HepG2 (cell line): ENCODE measurements around the gene ESYT2. TPM values are rescaled to one million over a fixed set of nuclear protein-coding genes. Genes with fewer than 3 reads are reported as not detected.

Experiments
- ASH2L ChIP-seq: fragments of 300-600, 200-600 bp; sonication (generic); IDR thresholded peaks from 2 replicates; pipeline ENCODE4 v1.7.0; 2017; ENCODE audit warnings: low read depth, mild to moderate bottlenecking, moderate library complexity, mixed read lengths, low read length; ENCODE audit not compliant: insufficient read length
- KDM5B ChIP-seq: sonication (generic); formaldehyde crosslinking; IDR thresholded peaks from 2 replicates; pipeline ENCODE4 v1.4.0; 2020; ENCODE audit warnings: missing genetic modification reagents, mild to moderate bottlenecking, borderline replicate concordance
- RAD21 ChIP-seq: fragments of 450-650 bp; formaldehyde crosslinking; IDR thresholded peaks from 2 replicates; pipeline ENCODE4 v1.5.0; 2020; ENCODE audit warnings: mild to moderate bottlenecking
- SRSF1 ChIP-seq: fragments of 200-400 bp; formaldehyde crosslinking; optimal IDR thresholded peaks from 2 replicates; pipeline ENCODE3; 2017; ENCODE audit warnings: mild to moderate bottlenecking, low read depth, low read length, moderate library complexity
- ZBTB3 ChIP-seq: sonication (generic); formaldehyde crosslinking; IDR thresholded peaks from 2 replicates; pipeline ENCODE4 v1.4.0; 2020; ENCODE audit warnings: low read depth, mild to moderate bottlenecking, moderate library complexity, missing genetic modification reagents, borderline replicate concordance
- ZBTB7B ChIP-seq: sonication (generic); formaldehyde crosslinking; IDR thresholded peaks from 2 replicates; pipeline ENCODE4 v1.4.0; 2020; ENCODE audit warnings: missing genetic modification reagents
- ZEB1 ChIP-seq: IDR thresholded peaks from 2 replicates; pipeline ENCODE4 v1.6.1; 2012; ENCODE audit warnings: mild to moderate bottlenecking, low read depth, inconsistent platforms; ENCODE audit not compliant: insufficient replicate concordance
- ZNF263 ChIP-seq: sonication (generic); formaldehyde crosslinking; IDR thresholded peaks from 2 replicates; pipeline ENCODE4 v1.4.0; 2020; ENCODE audit warnings: missing genetic modification reagents
- ZNF333 ChIP-seq: sonication (generic); formaldehyde crosslinking; IDR thresholded peaks from 2 replicates; pipeline ENCODE4 v1.4.0; 2020; ENCODE audit warnings: mild to moderate bottlenecking, missing genetic modification reagents, borderline replicate concordance
- ZNF572 ChIP-seq: sonication (generic); formaldehyde crosslinking; IDR thresholded peaks from 2 replicates; pipeline ENCODE4 v1.5.1; 2020; ENCODE audit warnings: mild to moderate bottlenecking, missing genetic modification reagents
- ZNF607 ChIP-seq: sonication (generic); formaldehyde crosslinking; IDR thresholded peaks from 2 replicates; pipeline ENCODE4 v1.5.1; 2020; ENCODE audit warnings: missing genetic modification reagents, mild to moderate bottlenecking, borderline replicate concordance
- ZNF703 ChIP-seq: sonication (generic); formaldehyde crosslinking; IDR thresholded peaks from 2 replicates; pipeline ENCODE4 v1.5.1; 2020; ENCODE audit warnings: missing genetic modification reagents, mild to moderate bottlenecking, moderate library complexity, borderline replicate concordance
- ZNF768 ChIP-seq: sonication (generic); formaldehyde crosslinking; IDR thresholded peaks from 2 replicates; pipeline ENCODE4 v1.4.0; 2020; ENCODE audit warnings: missing genetic modification reagents
- polyA plus RNA-seq, 8 experiments: library from polyadenylated mRNA; depleted of rRNA in 3 of 8; stranded (reverse) in 7 of 8; unstranded in 1 of 8; fragments of >200 nt; fragmentation: Illumina TruSeq in 4 of 8; extraction: Trizol in 4 of 8; gene quantifications; 2 replicates each; pipeline versions ENCODE4 v1.2.1 to v1.2.3, GENCODE V29; 2011 to 2016; ENCODE audit warnings: low read depth in 4 of 8, missing spikeins in 1 of 8, mixed read lengths in 1 of 8; ENCODE audit not compliant: insufficient read depth in 1 of 8
- total RNA-seq, 5 experiments: library from RNA; depleted of rRNA; stranded (reverse); fragments of >200 nt; fragmentation: Illumina TruSeq; extraction: Trizol; gene quantifications; 2 replicates each; pipeline ENCODE4 v1.2.3, GENCODE V29; 2016; ENCODE audit warnings: low read depth in 1 of 5
- TF ChIP-seq, protein P1 (sequence below): sonication (generic); formaldehyde crosslinking; IDR thresholded peaks from 2 replicates; pipeline ENCODE4 v1.4.0; 2020; ENCODE audit warnings: missing genetic modification reagents
- TF ChIP-seq, protein P2 (sequence below), 2 experiments: sonication (generic) in 1 of 2; formaldehyde crosslinking in 1 of 2; IDR thresholded peaks; 2 replicates each; pipeline versions ENCODE4 v1.5.1 to v1.6.1; 2011 to 2020; ENCODE audit warnings: borderline replicate concordance in 1 of 2, low read depth in 1 of 2, low read length in 1 of 2, mild to moderate bottlenecking in 1 of 2, missing genetic modification reagents in 1 of 2, moderate library complexity in 1 of 2
- TF ChIP-seq, protein P3 (sequence below): sonication (generic); formaldehyde crosslinking; IDR thresholded peaks from 2 replicates; pipeline ENCODE4 v1.5.1; 2020; ENCODE audit warnings: mild to moderate bottlenecking, moderate library complexity, missing genetic modification reagents

Gene ESYT2
- total and polyA plus RNA-seq, 2 of the 13 experiments (the other 11 are each of a cell fraction or from before 2014, with no cell fraction given), result 28.5 to 37.3 TPM

DNA sequence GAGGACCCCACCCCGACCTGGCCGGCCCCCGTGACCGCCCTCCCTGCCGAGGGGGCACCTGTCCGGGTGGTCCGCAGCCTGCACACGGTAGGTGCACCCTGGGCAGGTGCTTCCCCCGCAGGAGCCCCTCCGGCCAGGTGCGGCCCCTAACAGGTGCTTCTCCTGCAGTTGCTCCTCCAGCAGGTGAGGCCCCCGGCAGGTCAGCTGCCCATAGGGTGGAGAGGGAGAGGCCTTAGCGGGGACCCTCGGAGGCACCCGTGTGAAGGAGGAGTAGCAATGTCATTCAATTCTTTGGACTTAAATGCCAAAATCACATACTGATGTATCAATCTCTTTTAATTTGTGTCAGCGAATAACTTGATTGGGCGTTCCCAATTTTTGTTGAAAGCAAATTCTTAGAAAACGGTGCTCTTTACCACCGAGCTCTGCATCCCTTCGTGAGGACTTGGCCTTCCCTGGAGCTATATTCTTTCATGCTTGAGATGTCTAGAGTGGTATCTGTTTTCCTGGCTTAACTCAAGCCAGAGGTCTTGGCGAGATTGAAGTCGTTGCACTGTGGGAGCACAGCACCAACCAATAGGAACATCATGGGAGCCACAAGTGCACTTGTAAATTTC, 124.0 kb downstream of the ESYT2 start (continued):
- TF ChIP-seq ZNF703 (CRISPR knock-in tag), result no peak
- 0 out of 2 replicates have a peak, but pooled peaks have one; percentile 5 for TF ChIP-seq KDM5B (CRISPR knock-in tag)
- TF ChIP-seq ZBTB3, result no peak
- TF ChIP-seq ZNF572 (CRISPR knock-in tag), result 0 out of 2 replicates have a peak, but pooled peaks have one; percentile 25
- TF ChIP-seq SRSF1, result peak; percentile 39
- TF ChIP-seq ZEB1, result peak; percentile 85
- TF ChIP-seq ASH2L, result peak; percentile 3
- TF ChIP-seq RAD21, result no peak
- TF ChIP-seq ZNF607 (CRISPR knock-in tag), result peak; percentile 16; the same call in 1 of the 2 replicates
- 0 out of 2 replicates have a peak, but pooled peaks have one; percentile 5 for TF ChIP-seq ZNF768 (CRISPR knock-in tag)
- TF ChIP-seq, protein P1, sequence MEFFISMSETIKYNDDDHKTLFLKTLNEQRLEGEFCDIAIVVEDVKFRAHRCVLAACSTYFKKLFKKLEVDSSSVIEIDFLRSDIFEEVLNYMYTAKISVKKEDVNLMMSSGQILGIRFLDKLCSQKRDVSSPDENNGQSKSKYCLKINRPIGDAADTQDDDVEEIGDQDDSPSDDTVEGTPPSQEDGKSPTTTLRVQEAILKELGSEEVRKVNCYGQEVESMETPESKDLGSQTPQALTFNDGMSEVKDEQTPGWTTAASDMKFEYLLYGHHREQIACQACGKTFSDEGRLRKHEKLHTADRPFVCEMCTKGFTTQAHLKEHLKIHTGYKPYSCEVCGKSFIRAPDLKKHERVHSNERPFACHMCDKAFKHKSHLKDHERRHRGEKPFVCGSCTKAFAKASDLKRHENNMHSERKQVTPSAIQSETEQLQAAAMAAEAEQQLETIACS (CRISPR knock-in tag), result no peak
- TF ChIP-seq ZNF333 (CRISPR knock-in tag), result 0 out of 2 replicates have a peak, but pooled peaks have one; percentile 9
- TF ChIP-seq ZNF263 (CRISPR knock-in tag), result 0 out of 2 replicates have a peak, but pooled peaks have one; percentile 0
- TF ChIP-seq, protein P2, sequence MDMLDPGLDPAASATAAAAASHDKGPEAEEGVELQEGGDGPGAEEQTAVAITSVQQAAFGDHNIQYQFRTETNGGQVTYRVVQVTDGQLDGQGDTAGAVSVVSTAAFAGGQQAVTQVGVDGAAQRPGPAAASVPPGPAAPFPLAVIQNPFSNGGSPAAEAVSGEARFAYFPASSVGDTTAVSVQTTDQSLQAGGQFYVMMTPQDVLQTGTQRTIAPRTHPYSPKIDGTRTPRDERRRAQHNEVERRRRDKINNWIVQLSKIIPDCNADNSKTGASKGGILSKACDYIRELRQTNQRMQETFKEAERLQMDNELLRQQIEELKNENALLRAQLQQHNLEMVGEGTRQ (IDR thresholded peaks at IDR 0.05; ENCODE audit: low read depth, low read length), result no peak
- TF ChIP-seq, protein P2 (CRISPR knock-in tag; IDR thresholded peaks at IDR 0.05; ENCODE audit: borderline replicate concordance), result no peak
- TF ChIP-seq, protein P3, sequence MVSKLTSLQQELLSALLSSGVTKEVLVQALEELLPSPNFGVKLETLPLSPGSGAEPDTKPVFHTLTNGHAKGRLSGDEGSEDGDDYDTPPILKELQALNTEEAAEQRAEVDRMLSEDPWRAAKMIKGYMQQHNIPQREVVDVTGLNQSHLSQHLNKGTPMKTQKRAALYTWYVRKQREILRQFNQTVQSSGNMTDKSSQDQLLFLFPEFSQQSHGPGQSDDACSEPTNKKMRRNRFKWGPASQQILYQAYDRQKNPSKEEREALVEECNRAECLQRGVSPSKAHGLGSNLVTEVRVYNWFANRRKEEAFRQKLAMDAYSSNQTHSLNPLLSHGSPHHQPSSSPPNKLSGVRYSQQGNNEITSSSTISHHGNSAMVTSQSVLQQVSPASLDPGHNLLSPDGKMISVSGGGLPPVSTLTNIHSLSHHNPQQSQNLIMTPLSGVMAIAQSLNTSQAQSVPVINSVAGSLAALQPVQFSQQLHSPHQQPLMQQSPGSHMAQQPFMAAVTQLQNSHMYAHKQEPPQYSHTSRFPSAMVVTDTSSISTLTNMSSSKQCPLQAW (CRISPR knock-in tag), result peak; percentile 72
- TF ChIP-seq ZBTB7B (CRISPR knock-in tag), result 0 out of 2 replicates have a peak, but pooled peaks have one; percentile 11
